ENCODE results near the gene WFDC12.

The WFDC12 gene

DNA sequence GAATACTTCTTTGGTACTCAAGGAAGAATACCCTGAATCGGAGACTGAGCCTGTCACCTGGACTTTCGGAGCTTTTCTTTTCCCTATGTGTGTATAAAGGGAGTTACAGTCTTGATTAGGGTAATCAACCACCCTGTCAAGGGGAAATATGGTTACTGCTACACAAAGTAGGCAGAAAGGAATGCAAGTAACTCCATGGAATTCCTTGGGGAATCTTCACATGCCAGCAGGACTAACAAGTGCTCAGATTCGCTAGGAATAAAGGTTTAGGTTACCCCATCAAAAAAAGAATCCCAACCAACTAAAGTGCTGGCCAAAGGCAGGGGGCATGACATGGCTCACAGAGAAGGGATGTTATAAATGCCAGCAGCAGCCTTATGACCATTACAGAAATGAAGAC, 33.8 kb downstream of the WFDC12 start:
- no peak for DNase-seq (ENCODE audit: low read depth)

DNA sequence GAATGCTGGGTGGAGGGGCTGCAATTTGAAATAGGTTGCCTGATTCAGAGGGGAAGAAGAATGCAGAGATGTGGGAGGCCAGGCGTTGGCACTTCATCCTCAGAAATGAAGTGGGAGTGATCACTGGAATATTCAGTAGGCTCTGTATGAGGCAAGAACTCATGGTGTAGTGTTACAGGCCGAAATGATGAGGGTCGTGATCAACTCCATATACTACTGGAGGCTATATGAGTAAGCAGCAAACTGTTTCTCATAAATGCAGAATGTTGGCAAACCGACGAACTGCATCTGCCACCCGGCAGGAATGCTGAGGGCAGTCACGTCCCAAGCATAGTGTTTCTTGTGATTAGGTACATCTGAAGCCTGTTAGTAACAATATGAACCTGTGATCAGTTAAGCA, 36.0 kb downstream of the WFDC12 start:
- DNase-seq (ENCODE audit: low read depth) = no peak

DNA sequence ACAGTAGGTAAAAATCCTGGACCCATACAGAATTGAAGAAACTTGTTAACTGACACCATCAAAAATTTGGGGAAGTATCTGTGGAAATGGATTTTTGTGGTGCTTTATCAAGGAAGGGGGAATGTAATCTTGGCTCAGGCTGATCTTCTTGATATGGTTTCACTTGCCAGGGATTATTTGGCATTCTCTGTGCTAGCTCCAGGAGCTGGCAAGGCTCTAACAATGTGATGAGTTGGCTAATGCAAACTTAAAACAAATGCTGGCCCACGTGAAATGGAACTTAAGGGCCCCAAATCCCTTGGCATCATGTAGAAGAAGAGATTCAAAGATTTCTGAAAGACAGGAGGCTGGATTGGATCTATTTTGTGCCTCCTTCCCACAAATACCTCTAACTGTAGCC, 36.5 kb downstream of the WFDC12 start:
- no peak for DNase-seq (ENCODE audit: low read depth)

DNA sequence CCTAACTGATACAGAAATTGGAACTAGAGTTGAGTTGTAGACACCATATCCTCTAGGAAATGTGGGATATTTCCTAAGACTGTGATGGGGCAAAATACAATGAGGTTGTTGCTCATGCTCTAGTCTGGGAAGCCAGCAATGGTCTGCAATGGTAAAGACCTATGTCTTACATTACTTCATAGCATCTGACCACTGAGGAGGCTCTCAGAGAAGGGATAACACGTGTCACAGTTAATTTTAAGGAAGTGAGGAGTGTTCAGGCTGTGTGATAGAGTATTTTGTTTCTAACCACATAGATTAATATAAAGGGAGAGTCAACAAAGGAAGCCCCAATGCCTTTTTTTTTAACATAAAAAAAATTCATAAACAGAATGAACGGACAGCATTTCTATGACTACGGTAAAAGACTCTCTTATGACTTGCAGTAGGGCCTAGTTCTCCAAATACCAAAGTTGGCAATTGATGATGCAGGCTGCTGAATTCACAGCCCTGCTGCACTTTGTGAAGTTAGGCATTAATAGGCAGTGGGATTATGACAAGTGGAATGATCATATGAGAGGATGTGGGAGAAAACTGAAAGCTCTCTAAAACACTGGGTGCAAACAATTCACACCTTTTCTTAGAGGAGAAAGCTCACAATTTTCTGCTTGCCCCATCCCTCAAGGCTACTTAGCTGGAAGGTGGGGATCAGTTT, 37.0 kb downstream of the WFDC12 start:
- no peak for DNase-seq (ENCODE audit: low read depth)

DNA sequence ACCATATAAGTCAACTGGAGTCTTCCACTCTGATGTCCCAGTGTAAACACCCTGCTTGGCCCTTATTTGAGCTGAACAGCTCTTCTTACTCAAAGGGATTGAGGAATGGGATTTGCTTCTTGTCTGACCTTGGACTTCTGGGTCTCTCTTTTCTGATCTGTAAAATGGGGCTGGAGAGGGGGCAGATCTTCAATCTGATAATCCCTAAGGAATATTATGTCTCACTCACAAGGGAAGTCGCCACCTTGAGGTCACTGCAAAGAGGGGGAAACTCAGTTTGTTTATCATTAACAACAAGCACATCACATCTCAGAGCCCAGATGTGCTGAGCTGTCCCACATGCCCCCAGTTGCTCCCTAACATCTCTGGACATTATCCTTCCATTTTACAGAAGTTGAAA, 38.4 kb downstream of the WFDC12 start:
- no peak for DNase-seq (ENCODE audit: low read depth)

DNA sequence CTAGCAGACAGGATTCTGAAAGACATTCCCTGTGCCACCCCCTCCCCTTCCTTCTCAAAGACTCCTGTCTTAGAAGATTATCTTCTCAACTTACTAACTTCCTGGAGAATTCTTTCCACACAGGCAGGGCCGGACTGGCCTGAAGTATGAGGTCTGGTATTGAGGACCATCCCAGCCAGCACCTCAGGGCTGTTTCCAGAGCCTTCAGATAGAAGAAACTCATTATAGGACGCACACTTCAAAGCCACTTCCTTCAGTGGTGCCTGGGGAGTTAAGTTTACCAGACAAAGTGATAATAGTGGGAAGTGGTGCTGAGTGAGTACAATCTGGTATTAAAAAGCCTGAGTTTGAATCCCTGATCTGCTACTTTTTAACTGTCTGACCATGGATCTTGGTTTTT, 39.0 kb downstream of the WFDC12 start:
- DNase-seq (ENCODE audit: low read depth) = no peak

DNA sequence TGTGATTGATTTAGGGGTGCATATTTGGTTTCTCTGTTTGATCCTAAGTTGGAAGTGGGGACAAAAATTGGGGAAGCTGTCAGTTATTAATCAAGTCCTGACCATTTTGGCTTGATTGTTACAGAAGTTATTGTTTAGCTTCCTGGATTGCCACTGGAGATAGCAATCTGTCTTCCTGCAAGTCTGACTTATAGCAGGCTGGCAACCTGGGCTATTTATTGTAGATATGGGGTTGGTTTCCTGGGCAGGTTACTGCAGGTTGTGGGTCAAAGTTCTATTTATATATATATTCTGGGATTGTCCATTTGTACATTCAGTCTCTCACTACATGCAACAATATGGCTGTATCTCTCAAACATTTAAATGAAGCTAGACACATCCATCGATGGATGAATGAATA, 41.1 kb downstream of the WFDC12 start:
- no peak for DNase-seq (ENCODE audit: low read depth)

DNA sequence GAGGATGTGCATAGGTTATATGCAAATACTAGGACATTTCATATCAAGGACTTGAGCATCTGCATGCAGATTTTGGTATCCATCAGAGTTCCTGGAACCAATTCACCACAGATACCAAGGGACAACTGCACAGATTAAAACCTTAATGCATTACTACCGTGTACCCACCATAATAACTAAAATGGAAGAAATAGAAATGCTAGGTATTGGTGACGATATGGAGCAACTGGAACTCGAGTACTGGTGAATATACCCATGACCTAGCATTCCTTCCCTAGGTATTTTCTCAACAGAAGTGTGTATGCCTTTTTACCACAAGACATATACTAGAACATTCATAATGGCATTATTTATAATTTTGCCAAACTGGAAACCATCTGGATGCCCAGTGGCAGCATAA, 41.8 kb downstream of the WFDC12 start:
- no peak for DNase-seq (ENCODE audit: low read depth)

DNA sequence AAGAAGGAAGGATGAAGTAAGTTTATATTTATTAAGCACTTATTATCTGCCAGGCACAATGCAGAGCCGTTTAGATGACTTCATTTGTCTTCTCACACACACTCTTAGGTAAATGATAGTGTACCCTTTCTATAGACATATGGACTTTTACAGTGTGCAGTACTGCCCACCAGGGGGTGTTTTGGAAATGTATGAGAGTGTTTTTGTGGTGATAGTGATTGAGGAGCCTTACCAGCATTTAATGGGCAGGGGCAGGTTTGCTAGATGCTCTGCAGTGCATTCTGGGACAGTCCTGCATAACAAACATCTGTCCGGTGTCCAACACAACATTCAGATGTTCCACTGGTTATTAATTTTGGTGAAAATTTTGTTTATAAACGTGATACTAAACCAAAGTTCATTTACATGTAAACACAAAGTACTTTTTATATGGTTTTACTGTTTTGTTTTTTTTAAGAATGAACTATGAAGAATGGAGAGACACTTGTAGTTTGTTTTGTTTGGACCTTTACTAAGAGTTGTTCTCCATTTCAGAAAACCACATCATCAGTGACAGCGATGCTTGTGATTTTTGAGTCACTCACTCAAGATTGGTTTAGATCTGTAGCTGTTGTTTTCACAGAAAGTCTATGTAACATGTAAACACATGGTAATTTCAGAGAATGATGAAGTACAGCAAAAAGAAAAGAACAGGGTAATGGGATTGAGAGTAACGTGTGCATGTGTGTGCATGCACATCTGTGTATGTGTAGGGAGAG, 43.2 kb downstream of the WFDC12 start:
- DNase-seq (ENCODE audit: low read depth) = no peak

DNA sequence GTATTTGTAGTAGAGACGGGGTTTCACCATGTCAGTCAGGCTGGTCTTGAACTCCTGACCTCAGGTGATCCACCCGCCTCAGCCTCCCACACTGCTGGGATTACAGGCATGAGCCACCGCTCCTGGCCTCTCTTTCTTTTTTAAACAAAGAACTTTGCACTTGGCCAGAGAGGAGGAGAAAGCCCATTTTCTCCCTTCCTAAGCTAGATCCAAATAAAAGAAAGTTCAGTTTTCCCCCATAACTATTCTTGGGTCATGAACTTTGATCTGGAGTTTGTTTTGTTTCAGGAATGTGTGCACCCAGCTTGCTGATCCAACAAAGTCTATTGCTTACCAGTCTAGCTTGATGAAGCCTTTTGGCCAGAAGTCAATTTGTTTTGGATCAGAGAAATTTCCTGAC, 46.7 kb downstream of the WFDC12 start:
- DNase-seq (ENCODE audit: low read depth) = no peak
